Esophagus squamous epithelium (tissue), 5 donors: ENCODE results near the gene DNAH14. TPM values are rescaled to one million over a fixed set of nuclear protein-coding genes. Genes with fewer than 3 reads are reported as not detected.
"Not testable (repeated sequence)": the region's sequence is repeated elsewhere in the genome, so short reads cannot be mapped to it uniquely, and the experiment has no call there.

Source experiments
- DNase-seq: peaks from one replicate; lab custom pipeline; 2025; lab: John Stamatoyannopoulos, UW
- H3K27ac ChIP-seq, 4 donors: fragments of 200-600 bp; sonication (generic); one replicate each; pipeline ENCODE4 v1.5.1; 2016 to 2019; ENCODE audit warnings: mild to moderate bottlenecking in 1 of 4
- H3K27me3 ChIP-seq, 4 donors: fragments of 200-600 bp; sonication (generic); 1 replicate in 3 of 4; 2 replicates in 1 of 4; pipeline versions ENCODE4 v1.5.1 to v1.6.0; 2017 to 2021; ENCODE audit warnings: antibody characterized with exemption in 1 of 4
- H3K36me3 ChIP-seq, 3 donors: fragments of 200-600 bp; sonication (generic); one replicate each; pipeline ENCODE4 v1.5.1; 2016 to 2019
- H3K4me1 ChIP-seq, 3 donors: fragments of 200-600 bp; sonication (generic); one replicate each; pipeline ENCODE4 v1.5.1; 2017 to 2019
- H3K4me3 ChIP-seq, 4 donors: fragments of 200-600 bp; sonication (generic); 1 replicate in 3 of 4; 2 replicates in 1 of 4; pipeline ENCODE4 v1.5.1; 2016 to 2019; ENCODE audit warnings: mild to moderate bottlenecking in 2 of 4, moderate library complexity in 1 of 4
- H3K9me3 ChIP-seq, 3 donors: fragments of 200-600 bp; sonication (generic); one replicate each; pipeline ENCODE4 v1.5.1; 2016 to 2019
- CTCF ChIP-seq, 6 experiments: fragments of 450-650 bp in 4 of 6; fragments of 200-600 bp in 2 of 6; sonication (generic) in 2 of 6; IDR thresholded peaks; one replicate each; pipeline ENCODE4 v1.5.1; 2016 to 2019; ENCODE audit warnings: antibody characterized with exemption in 6 of 6, mild to moderate bottlenecking in 4 of 6, moderate library complexity in 4 of 6
- POLR2A ChIP-seq, 4 donors: fragments of 450-650 bp; IDR thresholded peaks; one replicate each; pipeline ENCODE4 v1.6.1; 2017; ENCODE audit warnings: antibody characterized with exemption in 4 of 4, mild to moderate bottlenecking in 4 of 4, moderate library complexity in 3 of 4
- WGBS, 2 donors: methylation state at CpG; one replicate each; pipeline ENCODE4 v1.1.5; 2018; 5-methylcytosine and 5-hydroxymethylcytosine counted together
- intact Hi-C: fragments of 100-400 bp; cut with DNase I; formaldehyde crosslinking; loops from one replicate; pipeline ENCODE4 v1.15.0; 2022
- total RNA-seq, 4 donors: library from RNA; depleted of rRNA; stranded (reverse); fragments of >200 nt; gene quantifications; one replicate each; pipeline ENCODE4 v1.1.0, GENCODE V29; 2016
- donor health status: DM: yes; HTN: yes; CAD: no.

DNAH14 gene
- total RNA-seq, 4 donors from 2014 or later, result 2.0 to 11.4 (median 7.3) TPM

- H3K4me3 ChIP-seq, result no peak overlapping the region
- no peak for TF ChIP-seq POLR2A (IDR thresholded peaks at IDR 0.05)
- no peak for TF ChIP-seq CTCF (IDR thresholded peaks at IDR 0.05)
- H3K36me3 ChIP-seq, result no peaks in the 10 kb centered on the region
- no peak overlapping the region for H3K27ac ChIP-seq
- H3K27me3 ChIP-seq, result no peaks in the 10 kb centered on the region
- DNase-seq, result no peak
- intact Hi-C loops, result no loop called here
- H3K4me1 ChIP-seq, result no peaks in the 10 kb centered on the region
- no peaks in the 10 kb centered on the region for H3K9me3 ChIP-seq
These were observed 213.5 kb downstream of the DNAH14 start for GRCh38 chr1:225143001-225143400.

DNA sequence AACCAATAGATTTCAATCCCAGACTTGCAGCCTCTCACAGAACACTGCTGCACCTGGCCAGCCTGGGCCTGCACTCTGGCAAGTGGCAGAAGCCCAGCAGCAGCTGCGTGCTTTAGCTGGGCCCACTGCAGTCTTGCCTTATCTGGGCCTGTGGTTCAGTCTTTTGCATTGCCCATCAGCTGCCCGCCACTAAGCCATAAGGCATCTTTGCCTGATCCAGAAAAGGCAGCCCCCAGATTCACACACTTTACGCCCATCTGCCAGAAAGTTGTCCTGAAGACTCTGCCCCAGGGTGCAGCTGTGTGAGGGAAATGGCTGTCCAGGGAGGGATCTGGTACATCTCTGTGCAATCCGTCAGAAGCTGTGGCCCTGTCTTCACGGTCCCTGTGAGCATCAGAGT, 217.0 kb downstream of the DNAH14 start:
- Histone ChIP-seq H3K4me3 (no peak overlapping the region), H3K36me3 (no peaks in the 10 kb centered on the region), H3K4me1 (no peaks in the 10 kb centered on the region), H3K27me3 (no peaks in the 10 kb centered on the region), H3K9me3 (no peaks in the 10 kb centered on the region), H3K27ac (no peak overlapping the region)
- WGBS, 2 donors, result 53 to 74% methylated on average over 3 to 5 of the region's 5 CpGs
- TF ChIP-seq POLR2A (IDR thresholded peaks at IDR 0.05) (no peak), CTCF (IDR thresholded peaks at IDR 0.05) (no peak)
- no peak for DNase-seq
- intact Hi-C loops, result no loop called here

DNA sequence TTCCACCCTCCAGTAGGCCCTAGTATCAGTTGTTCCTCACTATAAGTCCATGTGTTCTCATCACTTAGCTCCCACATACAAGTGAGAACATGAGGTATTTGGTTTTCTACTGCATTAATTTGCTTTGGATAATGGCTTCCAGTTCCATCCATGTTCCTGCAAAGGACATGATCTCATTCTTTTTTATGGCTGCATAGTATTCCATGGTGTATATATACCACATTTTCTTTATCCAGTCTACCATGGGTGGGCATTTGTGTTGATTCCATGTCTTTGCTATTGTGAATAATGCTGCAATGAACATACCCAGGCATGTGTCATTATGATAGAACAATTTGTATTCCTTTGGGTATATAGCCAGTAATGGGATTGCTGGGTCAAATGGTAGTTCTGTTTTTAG, 218.3 kb downstream of the DNAH14 start:
- H3K4me1 ChIP-seq, H3K27ac ChIP-seq, DNase-seq, H3K36me3 ChIP-seq, H3K9me3 ChIP-seq, H3K27me3 ChIP-seq, intact Hi-C loops, H3K4me3 ChIP-seq: not testable (repeated sequence)

DNA sequence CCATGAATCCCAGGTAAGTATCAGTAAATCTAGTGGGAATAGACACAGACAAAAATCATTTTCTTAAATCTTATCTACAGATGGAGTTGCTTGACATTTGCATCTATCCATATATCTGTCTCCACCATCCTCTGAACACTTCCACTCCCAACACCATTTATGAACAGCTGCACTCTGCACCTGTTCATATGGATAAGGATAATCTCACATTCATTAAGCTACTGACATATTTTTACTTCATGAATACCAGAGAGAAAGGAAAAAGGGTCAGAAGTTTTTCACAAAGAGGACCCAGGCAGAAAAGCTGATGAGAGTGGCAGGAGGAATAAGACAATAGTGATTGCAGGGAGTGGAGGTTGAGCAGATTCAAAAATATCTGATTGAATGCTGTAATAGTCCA, 222.6 kb downstream of the DNAH14 start:
- Histone ChIP-seq H3K36me3 (no peaks in the 10 kb centered on the region), H3K27ac (no peak overlapping the region), H3K9me3 (no peaks in the 10 kb centered on the region), H3K4me1 (no peaks in the 10 kb centered on the region), H3K27me3 (no peaks in the 10 kb centered on the region), H3K4me3 (no peak overlapping the region)
- DNase-seq, result no peak
- intact Hi-C loops, result no loop called here
- TF ChIP-seq POLR2A (IDR thresholded peaks at IDR 0.05) (no peak), CTCF (IDR thresholded peaks at IDR 0.05) (no peak)

DNA sequence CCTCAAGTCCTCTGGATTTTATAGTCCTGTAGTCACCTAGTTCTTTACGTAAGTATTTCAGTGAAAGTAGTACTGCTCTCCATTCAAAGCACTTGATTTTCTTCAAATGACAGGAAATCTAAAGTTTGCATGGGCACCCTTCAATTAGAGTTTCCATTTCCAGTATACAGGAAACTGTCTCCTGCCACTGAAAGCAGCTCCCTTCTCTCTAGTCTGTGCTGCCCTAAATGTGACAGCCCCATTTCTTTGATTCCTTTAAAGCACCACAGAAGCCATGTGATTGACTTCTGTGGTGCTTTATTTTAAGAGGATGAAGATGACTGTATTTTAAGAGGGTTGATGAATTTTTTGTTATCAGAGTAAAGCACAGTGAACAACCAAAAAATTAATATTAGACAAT, 226.1 kb downstream of the DNAH14 start:
- TF ChIP-seq POLR2A (IDR thresholded peaks at IDR 0.05) (no peak), CTCF (IDR thresholded peaks at IDR 0.05) (no peak)
- Histone ChIP-seq H3K9me3 (no peaks in the 10 kb centered on the region), H3K4me1 (no peaks in the 10 kb centered on the region), H3K27me3 (no peaks in the 10 kb centered on the region), H3K4me3 (no peak overlapping the region), H3K27ac (no peak overlapping the region), H3K36me3 (no peaks in the 10 kb centered on the region)
- 70 to 76% methylated on average over 1 of the region's 1 CpG for WGBS, 2 donors
- DNase-seq, result no peak
- intact Hi-C loops, result no loop called here

- no peaks in the 10 kb centered on the region for H3K36me3 ChIP-seq
- 53 to 65% methylated on average over 3 of the region's 3 CpGs for WGBS, 2 donors
- no peak for DNase-seq
- intact Hi-C loops, result no loop called here
- no peak overlapping the region for H3K4me3 ChIP-seq
- no peaks in the 10 kb centered on the region for H3K4me1 ChIP-seq
- TF ChIP-seq POLR2A (IDR thresholded peaks at IDR 0.05) (no peak), CTCF (IDR thresholded peaks at IDR 0.05) (no peak)
- no peaks in the 10 kb centered on the region for H3K9me3 ChIP-seq
- H3K27me3 ChIP-seq, result no peaks in the 10 kb centered on the region
- H3K27ac ChIP-seq, result no peak overlapping the region
These were observed 226.8 kb downstream of the DNAH14 start for GRCh38 chr1:225156254-225156653.
